ENCODE results near the gene ABRAXAS1. TPM values are rescaled to one million over a fixed set of nuclear protein-coding genes. Genes with fewer than 3 reads are reported as not detected.

Gene ABRAXAS1
- total and polyA plus RNA-seq, 2 of the 8 experiments (the other 6 are each of a cell fraction or from before 2014, with no cell fraction given) = 11.4 to 32.1 TPM

DNA sequence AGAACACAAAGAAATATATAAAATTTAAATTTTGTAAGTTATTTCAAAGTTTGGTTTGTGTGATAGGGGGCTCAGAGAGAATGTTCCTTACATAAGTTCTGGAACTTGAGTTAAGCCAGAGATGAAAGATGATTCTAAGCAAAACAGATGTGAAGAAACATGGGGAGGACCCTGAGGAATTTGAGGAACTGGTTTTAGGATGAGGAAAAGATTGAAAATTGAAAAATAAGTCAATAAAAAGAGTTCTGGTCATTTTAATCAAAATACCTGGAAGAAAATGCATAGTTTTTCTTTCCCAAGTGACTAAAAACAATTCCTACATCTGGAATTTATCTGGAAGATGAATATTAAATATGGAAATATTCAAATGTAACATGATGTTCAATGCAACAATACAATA lies 66.7 kb downstream of the ABRAXAS1 start:
- Histone ChIP-seq H2BK12ac (ENCODE audit: low read depth, low read length) (no peak overlapping the region), H2BK15ac (ENCODE audit: low read length) (no peak overlapping the region), H3K14ac (ENCODE audit: insufficient read length) (no peak overlapping the region), H3K23ac (ENCODE audit: insufficient read length) (no peak overlapping the region), H2AFZ (ENCODE audit: low read length) (no peak overlapping the region), H3K9ac (replicated peaks in 1 of 4; ENCODE audit: extremely low read depth in 1 of 4, low read depth in 3 of 4, low read length in 3 of 4) (no peak overlapping the region), H3K4me3 (ENCODE audit: extremely low read depth in 1 of 4, insufficient read depth in 2 of 4, low read depth in 3 of 4, low read length in 4 of 4) (no peak overlapping the region), H3K4me2 (ENCODE audit: insufficient read depth in 1 of 2, low read depth in 2 of 2, low read length in 2 of 2) (no peak overlapping the region), H2BK120ac (replicated peaks; ENCODE audit: low read depth, low read length) (no peak overlapping the region), H3K9me3 (ENCODE audit: insufficient read depth in 2 of 2, low read depth in 1 of 2, low read length in 1 of 2) (no peaks in the 10 kb centered on the region), H4K5ac (ENCODE audit: insufficient read length, low read depth, low read length) (no peak overlapping the region), H4K91ac (replicated peaks; ENCODE audit: insufficient read length, low read length) (no peak overlapping the region), H2BK20ac (ENCODE audit: low read length) (no peak overlapping the region), H3K27me3 (replicated peaks in 1 of 4; ENCODE audit: control insufficient read depth in 3 of 4, extremely low read depth in 1 of 4, insufficient read depth in 3 of 4, low read length in 3 of 4) (no peaks in the 10 kb centered on the region), H3K56ac (replicated peaks; ENCODE audit: insufficient read length, low read depth, low read length) (no peak overlapping the region), H3K4ac (replicated peaks; ENCODE audit: insufficient read length, low read depth, low read length) (no peak overlapping the region), H4K20me1 (replicated peaks in 1 of 2; ENCODE audit: control insufficient read depth in 1 of 2, insufficient read depth in 2 of 2, low read length in 2 of 2) (no peaks in the 10 kb centered on the region), H3K23me2 (ENCODE audit: low read depth, low read length) (no peaks in the 10 kb centered on the region), H3K27ac (ENCODE audit: low read depth, low read length) (no peak overlapping the region), H2AK5ac (ENCODE audit: low read depth, low read length) (no peak overlapping the region), H2BK5ac (ENCODE audit: low read depth, low read length) (no peak overlapping the region), H3K79me1 (ENCODE audit: low read depth, low read length) (no peaks in the 10 kb centered on the region), H4K8ac (ENCODE audit: extremely low read depth, insufficient read depth, low read length) (no peak overlapping the region), H3K4me1 (replicated peaks in 1 of 4; ENCODE audit: control insufficient read depth in 3 of 4, insufficient read depth in 4 of 4, low read length in 3 of 4) (no peaks in the 10 kb centered on the region), H3K18ac (ENCODE audit: extremely low read depth, low read length) (no peak overlapping the region), H3K36me3 (ENCODE audit: control insufficient read depth in 2 of 4, insufficient read depth in 4 of 4, low read length in 3 of 4) (peaks cover 0 to 4% (median 3%) of the 10 kb centered on the region in 4 experiments; a peak in 2 of 8 replicates), H3K79me2 (ENCODE audit: control insufficient read depth in 1 of 2, insufficient read depth in 2 of 2, low read length in 2 of 2) (no peaks in the 10 kb centered on the region)
- ChIA-PET POLR2A (ENCODE audit: partially characterized antibody) (no interaction called here), CTCF (ENCODE audit: partially characterized antibody) (no interaction called here)
- no peak for FAIRE-seq
- no peak for DNase-seq (ENCODE audit: low read depth in 1 of 2, low spot score in 2 of 2)
- TF ChIP-seq BACH1 (IDR thresholded peaks at IDR 0.05; ENCODE audit: low read length) (no peak), NRF1 (IDR thresholded peaks at IDR 0.05; ENCODE audit: low read depth, low read length) (no peak), RAD21 (IDR thresholded peaks at IDR 0.05 in 1 of 2, conservative IDR thresholded peaks at IDR 0.05 in 1 of 2; ENCODE audit: low read depth in 2 of 2, low read length in 2 of 2) (no peak), SAP30 (IDR thresholded peaks at IDR 0.05; ENCODE audit: insufficient read depth, insufficient replicate concordance, low read length) (no peak), EP300 (IDR thresholded peaks at IDR 0.05; ENCODE audit: borderline replicate concordance in 1 of 2, low read depth in 2 of 2, low read length in 2 of 2) (no peak)

Measured in H1 (cell line).